ENCODE data around the gene EPHB1.

- TF ChIP-seq CTCF (IDR thresholded peaks at IDR 0.05; ENCODE audit: extremely low read depth in 1 of 2, insufficient read depth in 1 of 2, low read depth in 1 of 2, low read length in 2 of 2) (no peak), POLR2A (IDR thresholded peaks at IDR 0.05; ENCODE audit: low read depth, low read length) (no peak), POLR2AphosphoS5 (IDR thresholded peaks at IDR 0.05; ENCODE audit: insufficient read depth, low read depth, low read length) (no peak), MAX (IDR thresholded peaks at IDR 0.05; ENCODE audit: insufficient read depth, insufficient read length) (no peak), MYC (IDR thresholded peaks at IDR 0.05; ENCODE audit: low read depth, low read length) (no peak), JUN (IDR thresholded peaks at IDR 0.05; ENCODE audit: borderline replicate concordance, insufficient read depth, insufficient read length, low read depth) (no peak)
Measured at GRCh38 chr3:134894533-134894932, 99.5 kb downstream of the EPHB1 start.
